T-cell (primary cell): ENCODE measurements around the gene HOXB1. TPM values are rescaled to one million over a fixed set of nuclear protein-coding genes. Genes with fewer than 3 reads are reported as not detected.

Experiments
- ATAC-seq, 4 experiments: fragments of 200-7000 bp in 3 of 4; fragments of 150-1000 bp in 1 of 4; cut with Tn5 transposase; replicated peaks in 1 of 4; 1 replicate in 3 of 4; 2 replicates in 1 of 4; pipeline ENCODE4 v1.10.0; 2021; ENCODE audit warnings: moderate library complexity in 3 of 4, mild to moderate bottlenecking in 2 of 4, moderate number of reproducible peaks in 1 of 4
- CTCF ChIA-PET, 2 donors: fragments of 300-600 bp; sonication (Branson Sonifier 250); formaldehyde crosslinking; loops; one replicate each; lab custom pipeline; 2022; ENCODE audit warnings: antibody characterized with exemption in 2 of 2; lab: Charles Lee
- POLR2A ChIA-PET, 2 donors: fragments of 300-600 bp; sonication (Branson Sonifier 250); formaldehyde crosslinking; loops; one replicate each; lab custom pipeline; 2022; ENCODE audit warnings: antibody characterized with exemption in 2 of 2; lab: Charles Lee
- DNase-seq, 35 experiments: peaks; one replicate each; pipeline versions ENCODE4 v3.0.0 to v3.0.0-alpha.2; 2013 to 2023
- H3K27ac ChIP-seq: one replicate; pipeline ENCODE4 v1.5.1; 2013; ENCODE audit warnings: low read length
- H3K27me3 ChIP-seq, 2 experiments: replicated peaks in 1 of 2; 1 replicate in 1 of 2; 2 replicates in 1 of 2; pipeline versions ENCODE4 v1.6.1 to v1.7.0; 2013; ENCODE audit warnings: low read length in 1 of 2, mixed read lengths in 1 of 2; ENCODE audit not compliant: control insufficient read depth in 2 of 2, insufficient read depth in 2 of 2; ENCODE audit errors: extremely low read depth in 1 of 2
- H3K36me3 ChIP-seq, 2 donors: 1 replicate in 1 of 2; 2 replicates in 1 of 2; pipeline versions ENCODE4 v1.6.1 to v1.7.0; 2013; ENCODE audit warnings: low read length in 1 of 2; ENCODE audit not compliant: control insufficient read depth in 2 of 2, insufficient read depth in 1 of 2; ENCODE audit errors: extremely low read depth in 1 of 2
- H3K4me1 ChIP-seq, 2 experiments: 1 replicate in 1 of 2; 2 replicates in 1 of 2; pipeline versions ENCODE4 v1.6.1 to v1.7.0; 2013; ENCODE audit warnings: low read length in 2 of 2, mixed read lengths in 1 of 2; ENCODE audit not compliant: insufficient read depth in 2 of 2, control insufficient read depth in 1 of 2; ENCODE audit errors: extremely low read depth in 1 of 2
- H3K4me3 ChIP-seq, 2 donors: 1 replicate in 1 of 2; 2 replicates in 1 of 2; pipeline versions ENCODE4 v1.5.1 to v1.7.0; 2013; ENCODE audit warnings: mild to moderate bottlenecking in 2 of 2, low read length in 1 of 2, moderate library complexity in 1 of 2; ENCODE audit not compliant: control insufficient read depth in 1 of 2; ENCODE audit errors: extremely low read depth in 1 of 2
- H3K9me3 ChIP-seq: 2 replicates; pipeline ENCODE4 v1.7.0; 2013
- H3K27ac Mint-ChIP-seq, 2 donors: one replicate each; pipeline ENCODE4 v1.8.0; 2020 to 2021; ENCODE audit warnings: mild to moderate bottlenecking in 2 of 2, mixed read lengths in 2 of 2
- H3K27me3 Mint-ChIP-seq, 2 donors: one replicate each; pipeline ENCODE4 v1.8.0; 2021 to 2022; ENCODE audit warnings: mixed read lengths in 2 of 2
- H3K36me3 Mint-ChIP-seq: one replicate; pipeline ENCODE4 v1.8.0; 2021; ENCODE audit warnings: mixed read lengths
- H3K4me1 Mint-ChIP-seq, 3 donors: one replicate each; pipeline ENCODE4 v1.8.0; 2020 to 2022; ENCODE audit warnings: mixed read lengths in 3 of 3, mild to moderate bottlenecking in 1 of 3
- H3K4me3 Mint-ChIP-seq, 3 donors: one replicate each; pipeline ENCODE4 v1.8.0; 2020 to 2022; ENCODE audit warnings: mild to moderate bottlenecking in 3 of 3, mixed read lengths in 3 of 3, moderate library complexity in 3 of 3
- H3K9me3 Mint-ChIP-seq, 3 donors: one replicate each; pipeline ENCODE4 v1.8.0; 2020 to 2022; ENCODE audit warnings: mixed read lengths in 3 of 3
- WGBS: methylation state at CpG from one replicate; pipeline ENCODE4 v1.1.5; 2013; ENCODE audit warnings: missing lambda C conversion rate; ENCODE audit not compliant: insufficient coverage; 5-methylcytosine and 5-hydroxymethylcytosine counted together
- total RNA-seq, 35 experiments: library from RNA in 6 of 35; stranded (reverse) in 6 of 35; fragments of 120-200 nt in 1 of 35; gene quantifications; one replicate each; pipeline versions ENCODE4 v1.2.1 to v1.2.4 and lab custom pipeline; 2013 to 2026

The HOXB1 gene
- total RNA-seq, 5 donors from 2014 or later (not counting 1 experiment from before 2014, with no cell fraction given) = not detected

DNA sequence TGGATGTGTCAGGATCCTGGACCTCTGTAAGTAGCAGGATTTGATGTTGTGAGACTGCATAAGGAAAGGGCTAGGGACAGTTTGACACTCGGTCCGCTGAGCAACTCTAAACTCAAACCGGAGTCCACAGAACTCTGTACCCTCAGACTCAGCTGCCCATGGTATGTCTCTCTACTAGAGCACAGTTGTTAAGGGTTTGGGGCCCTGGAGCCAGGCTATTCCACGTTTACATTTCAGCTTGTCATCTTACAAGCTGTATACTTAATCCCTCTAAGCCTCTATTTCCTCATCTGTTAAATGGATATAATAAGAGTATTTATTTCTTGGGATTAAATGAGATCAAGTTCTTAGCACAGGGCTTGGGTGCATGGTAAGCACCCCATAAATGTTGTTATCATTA lies 27.9 kb downstream of the HOXB1 start:
- Mint-ChIP-seq H3K4me3 (no peak overlapping the region), H3K4me1 (peaks cover 0 to 20% (median 11%) of the 10 kb centered on the region in 3 donors), H3K36me3 (no peaks in the 10 kb centered on the region), H3K9me3 (no peaks in the 10 kb centered on the region), H3K27me3 (peaks cover 0 to 6% of the 10 kb centered on the region in 2 donors), H3K27ac (no peak overlapping the region)
- POLR2A ChIA-PET = interaction anchor here in 1 of 2 donors (0.6 kb wide), 1 partner anchor 88 kb away, joined by 6 read pairs; no protein-coding TSS in a partner anchor
- WGBS = 90% methylated on average over 2 of the region's 4 CpGs
- Histone ChIP-seq H3K4me1 (peaks cover 0 to 8% of the 10 kb centered on the region in 2 experiments), H3K4me3 (no peak overlapping the region), H3K27ac (no peak overlapping the region), H3K36me3 (no peaks in the 10 kb centered on the region), H3K27me3 (peaks cover 0 to 9% of the 10 kb centered on the region in 2 experiments), H3K9me3 (no peaks in the 10 kb centered on the region)
- CTCF ChIA-PET = no interaction called here
- DNase-seq = no peak
- no peak for ATAC-seq

DNA sequence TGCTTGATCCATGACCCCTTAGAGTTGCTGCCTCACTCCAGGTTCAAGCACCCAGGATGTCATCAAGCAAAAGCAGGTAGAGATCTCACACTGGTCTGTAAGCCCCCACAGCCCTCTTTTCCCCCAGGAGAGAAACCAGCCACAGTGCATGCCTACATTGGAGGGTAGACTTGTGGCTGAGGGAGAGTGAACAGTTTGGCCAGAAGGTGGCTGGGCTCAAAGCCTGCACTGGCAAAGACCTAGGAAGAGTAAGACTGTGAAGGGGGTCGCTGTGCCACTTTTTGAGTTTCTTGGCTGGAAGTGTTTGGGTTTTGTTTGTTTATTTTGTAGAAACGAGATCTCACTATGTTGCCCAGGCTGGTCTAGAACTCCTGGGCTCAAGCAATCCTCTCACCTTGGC lies 28.5 kb downstream of the HOXB1 start:
- Histone ChIP-seq H3K9me3 (no peaks in the 10 kb centered on the region), H3K36me3 (no peaks in the 10 kb centered on the region), H3K4me3 (no peak overlapping the region), H3K27ac (no peak overlapping the region), H3K4me1 (peaks cover 0 to 8% of the 10 kb centered on the region in 2 experiments), H3K27me3 (peaks cover 0 to 9% of the 10 kb centered on the region in 2 experiments)
- ChIA-PET CTCF (no interaction called here), POLR2A (interaction anchor here in 1 of 2 donors (0.6 kb wide), 1 partner anchor 88 kb away, joined by 6 read pairs; no protein-coding TSS in a partner anchor)
- H3K36me3 Mint-ChIP-seq = no peaks in the 10 kb centered on the region
- WGBS = 88% methylated on average over 1 of the region's 2 CpGs
- peaks cover 0 to 6% of the 10 kb centered on the region in 2 donors for H3K27me3 Mint-ChIP-seq
- no peak overlapping the region for H3K4me3 Mint-ChIP-seq
- DNase-seq (no peak), ATAC-seq (no peak)
- no peaks in the 10 kb centered on the region for H3K9me3 Mint-ChIP-seq
- no peak overlapping the region for H3K27ac Mint-ChIP-seq
- H3K4me1 Mint-ChIP-seq = peaks cover 0 to 20% (median 11%) of the 10 kb centered on the region in 3 donors

DNA sequence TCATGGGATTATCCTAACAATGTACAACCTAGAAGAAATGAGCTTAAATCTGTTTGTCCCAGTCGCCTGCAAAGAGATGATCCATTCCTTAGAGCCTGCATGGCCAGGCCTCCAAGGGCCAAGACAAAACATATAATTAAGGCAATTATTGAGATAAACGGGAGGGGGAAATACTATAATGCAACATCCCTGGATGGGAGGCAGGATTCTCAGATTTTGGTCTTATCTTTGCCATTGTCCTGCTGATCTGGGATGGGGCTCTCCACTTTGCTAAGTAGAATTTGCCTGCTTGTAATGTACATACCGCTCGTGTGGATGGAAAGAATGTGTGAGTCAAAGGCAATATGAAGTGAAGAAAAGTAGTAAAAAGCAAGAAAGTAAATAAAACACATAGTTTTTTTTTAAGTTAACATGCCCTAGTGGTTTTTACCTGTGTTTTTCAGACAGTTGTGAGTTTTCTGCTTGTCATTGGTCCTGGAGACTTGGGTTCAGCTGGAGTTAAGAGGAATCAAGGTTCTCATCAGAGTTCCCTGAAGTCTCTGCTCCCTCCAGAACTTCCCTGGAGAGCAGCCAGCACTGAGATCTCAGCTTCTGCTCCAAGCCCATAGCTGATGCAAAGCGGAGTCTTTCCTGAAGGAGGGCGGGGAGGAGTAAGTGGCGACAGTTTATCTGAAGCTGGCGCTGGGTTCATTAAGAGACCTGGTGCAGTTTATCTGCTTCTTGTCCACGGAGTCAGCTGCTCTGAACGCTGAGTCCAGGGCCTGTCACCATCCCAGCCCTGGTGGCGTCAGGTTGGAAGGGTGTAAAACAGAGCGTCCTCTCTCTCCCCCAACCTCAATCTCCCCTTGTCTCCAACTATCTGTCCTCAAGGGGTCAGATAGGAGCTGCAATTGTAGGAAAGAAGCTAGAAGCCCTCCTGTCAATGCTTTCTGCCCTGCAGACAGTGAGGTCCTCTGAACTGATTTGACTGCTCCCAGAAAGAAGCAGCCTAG lies 30.1 kb downstream of the HOXB1 start:
- H3K4me3 ChIP-seq = no peak overlapping the region
- peaks cover 0 to under 1% of the 10 kb centered on the region in 2 experiments for H3K4me1 ChIP-seq
- H3K27ac Mint-ChIP-seq = no peak overlapping the region
- H3K4me3 Mint-ChIP-seq = no peak overlapping the region
- H3K36me3 Mint-ChIP-seq = no peaks in the 10 kb centered on the region
- no peaks in the 10 kb centered on the region for H3K9me3 ChIP-seq
- H3K27me3 ChIP-seq = peaks cover 0 to 9% of the 10 kb centered on the region in 2 experiments
- H3K27ac ChIP-seq = no peak overlapping the region
- H3K4me1 Mint-ChIP-seq = peaks cover 0 to 12% (median 6%) of the 10 kb centered on the region in 3 donors
- peaks cover 3 to 6% of the 10 kb centered on the region in 2 donors for H3K27me3 Mint-ChIP-seq
- H3K9me3 Mint-ChIP-seq = no peaks in the 10 kb centered on the region
- CTCF ChIA-PET = interaction anchor here (0.5 to 1.1 kb wide), 4 partner anchors 16 to 165 kb away, joined by 3 to 6 read pairs (median 4); partner anchors contain the start of gene HOXB5 (in 1 of the 2)
- H3K36me3 ChIP-seq = no peaks in the 10 kb centered on the region
- POLR2A ChIA-PET = interaction anchor here in 1 of 2 donors (0.6 kb wide), 1 partner anchor 29 kb away, joined by 3 read pairs; no protein-coding TSS in a partner anchor
- DNase-seq (peak in 1 of 35 experiments; percentile 36), ATAC-seq (peak in 1 of 4 experiments; percentile 39)
- 97% methylated on average over 5 of the region's 12 CpGs for WGBS

DNA sequence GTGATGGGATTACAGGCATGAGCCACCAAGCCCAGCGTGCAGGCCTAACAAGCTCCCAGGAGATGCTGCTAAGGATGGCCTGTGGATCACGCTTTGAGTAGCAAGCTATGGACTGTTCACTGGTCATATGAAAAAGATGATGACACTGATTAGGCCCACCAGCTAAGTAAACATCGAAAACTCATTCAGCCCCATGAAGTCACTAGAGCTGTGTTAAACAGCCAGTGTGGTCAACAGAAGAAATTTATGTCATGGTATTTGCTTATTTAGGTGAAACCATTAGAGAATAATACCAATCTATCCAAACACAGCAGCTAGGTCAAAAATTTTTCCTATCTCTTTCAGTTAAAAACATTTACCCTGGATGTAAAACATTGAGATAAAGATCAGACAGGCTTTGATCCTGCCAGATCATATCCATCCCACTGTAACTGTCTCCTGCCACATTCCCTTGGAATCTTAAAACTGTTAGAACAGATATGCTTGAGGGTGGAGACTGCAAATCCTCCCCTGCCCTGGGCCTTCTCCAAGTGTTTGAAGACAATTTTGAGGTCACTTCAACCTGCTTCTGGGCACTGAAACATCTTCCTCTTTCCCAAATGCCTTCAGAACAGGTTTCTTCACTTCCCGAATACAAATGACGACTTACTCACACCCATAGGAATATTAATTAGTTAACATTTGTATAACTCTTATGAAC lies 30.9 kb downstream of the HOXB1 start:
- Histone ChIP-seq H3K27me3 (peaks cover 0 to 9% of the 10 kb centered on the region in 2 experiments), H3K4me1 (no peaks in the 10 kb centered on the region), H3K4me3 (no peak overlapping the region), H3K36me3 (no peaks in the 10 kb centered on the region), H3K27ac (no peak overlapping the region), H3K9me3 (no peaks in the 10 kb centered on the region)
- no CpG with 5 or more reads among the region's 5 CpGs for WGBS
- H3K4me3 Mint-ChIP-seq = no peak overlapping the region
- H3K9me3 Mint-ChIP-seq = no peaks in the 10 kb centered on the region
- no peaks in the 10 kb centered on the region for H3K36me3 Mint-ChIP-seq
- ChIA-PET POLR2A (interaction anchor here in 1 of 2 donors (0.7 kb wide), 1 partner anchor 83 kb away, joined by 3 read pairs; no protein-coding TSS in a partner anchor), CTCF (interaction anchor here in 1 of 2 donors (0.8 to 1.1 kb wide), 2 partner anchors 17 to 164 kb away, joined by 3 to 6 read pairs; no protein-coding TSS in a partner anchor)
- no peak for ATAC-seq
- no peak for DNase-seq
- H3K4me1 Mint-ChIP-seq = peaks cover 0 to 3% (median 0%) of the 10 kb centered on the region in 3 donors
- no peak overlapping the region for H3K27ac Mint-ChIP-seq
- H3K27me3 Mint-ChIP-seq = peaks cover 3 to 6% of the 10 kb centered on the region in 2 donors

DNA sequence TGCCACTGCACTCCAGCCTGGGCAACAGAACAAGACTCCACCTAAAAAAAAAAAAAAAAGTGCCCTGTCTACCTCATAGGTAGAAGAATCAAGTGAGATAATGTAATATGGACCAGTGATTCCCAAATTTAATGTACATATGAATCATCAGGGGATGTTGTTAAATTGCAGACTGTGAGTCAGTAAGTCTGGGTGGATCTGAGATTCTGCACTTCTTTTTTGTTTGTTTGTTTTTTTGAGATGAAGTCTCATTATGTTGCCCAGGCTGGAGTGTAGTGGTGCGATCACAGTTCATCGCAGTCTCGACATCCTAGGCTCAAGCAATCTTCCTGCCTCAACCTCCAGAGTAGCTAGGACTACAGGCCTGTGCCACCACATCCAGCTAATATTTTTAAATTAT lies 31.6 kb downstream of the HOXB1 start:
- DNase-seq (no peak), ATAC-seq (no peak)
- Histone ChIP-seq H3K9me3 (no peaks in the 10 kb centered on the region), H3K4me1 (no peaks in the 10 kb centered on the region), H3K27ac (no peak overlapping the region), H3K27me3 (peaks cover 0 to 10% of the 10 kb centered on the region in 2 experiments), H3K4me3 (no peak overlapping the region), H3K36me3 (no peaks in the 10 kb centered on the region)
- WGBS = no CpG with 5 or more reads among the region's 3 CpGs
- peaks cover 4 to 8% of the 10 kb centered on the region in 2 donors for H3K27me3 Mint-ChIP-seq
- ChIA-PET POLR2A (interaction anchor here in 1 of 2 donors (0.7 kb wide), 1 partner anchor 84 kb away, joined by 3 read pairs; no protein-coding TSS in a partner anchor), CTCF (interaction anchor here in 1 of 2 donors (0.7 kb wide), 1 partner anchor 133 kb away, joined by 4 read pairs; no protein-coding TSS in a partner anchor)
- H3K4me1 Mint-ChIP-seq = no peaks in the 10 kb centered on the region
- H3K9me3 Mint-ChIP-seq = no peaks in the 10 kb centered on the region
- no peak overlapping the region for H3K4me3 Mint-ChIP-seq
- no peak overlapping the region for H3K27ac Mint-ChIP-seq
- no peaks in the 10 kb centered on the region for H3K36me3 Mint-ChIP-seq
